Neuronal stem cell (in vitro differentiated cells): ENCODE results near the gene B3GAT3.

Experiments used
- DNase-seq: peaks from one replicate; pipeline ENCODE4 v3.0.0-alpha.2; 2013; ENCODE audit warnings: low spot score
- H2AFZ ChIP-seq: one replicate; pipeline ENCODE4 v1.6.1; 2013; ENCODE audit warnings: mild to moderate bottlenecking, low read length, inconsistent platforms
- H2AK5ac ChIP-seq: 2 replicates; pipeline ENCODE4 v1.6.1; 2013; ENCODE audit warnings: low read depth, mild to moderate bottlenecking, inconsistent platforms, low read length, moderate library complexity, mixed read lengths
- H2BK120ac ChIP-seq: 2 replicates; pipeline ENCODE4 v1.6.1; 2013; ENCODE audit warnings: low read depth, mild to moderate bottlenecking, inconsistent platforms, low read length, moderate library complexity, mixed read lengths
- H2BK12ac ChIP-seq: one replicate; pipeline ENCODE4 v1.6.1; 2013; ENCODE audit warnings: low read length, inconsistent platforms
- H2BK15ac ChIP-seq: 2 replicates; pipeline ENCODE4 v1.6.1; 2013; ENCODE audit warnings: mild to moderate bottlenecking, low read length, inconsistent platforms, mixed read lengths
- H2BK5ac ChIP-seq: one replicate; pipeline ENCODE4 v1.6.1; 2013; ENCODE audit warnings: inconsistent platforms, mild to moderate bottlenecking, low read length, moderate library complexity
- H3K14ac ChIP-seq: one replicate; pipeline ENCODE4 v1.6.1; 2013; ENCODE audit warnings: low read length, inconsistent platforms
- H3K18ac ChIP-seq: 2 replicates; pipeline ENCODE4 v1.6.1; 2013; ENCODE audit warnings: low read length, inconsistent platforms
- H3K23ac ChIP-seq: 2 replicates; pipeline ENCODE4 v1.6.1; 2013; ENCODE audit warnings: low read depth, mild to moderate bottlenecking, mixed read lengths, low read length, inconsistent platforms; ENCODE audit not compliant: poor library complexity
- H3K27ac ChIP-seq: replicated peaks from 3 replicates; pipeline ENCODE4 v1.5.1; 2013; ENCODE audit warnings: low read length, inconsistent platforms
- H3K27me3 ChIP-seq, 3 experiments: 2 replicates each; pipeline ENCODE4 v1.6.1; 2013; ENCODE audit warnings: low read length in 3 of 3, mild to moderate bottlenecking in 2 of 3, inconsistent platforms in 1 of 3, low read depth in 1 of 3, mixed read lengths in 1 of 3, moderate library complexity in 1 of 3; ENCODE audit not compliant: control insufficient read depth in 3 of 3, insufficient read depth in 3 of 3
- H3K36me3 ChIP-seq, 2 donors: replicated peaks in 1 of 2; 2 replicates each; pipeline ENCODE4 v1.6.1; 2013; ENCODE audit warnings: low read length in 2 of 2; ENCODE audit not compliant: control insufficient read depth in 2 of 2, insufficient read depth in 2 of 2
- H3K4ac ChIP-seq: 2 replicates; pipeline ENCODE4 v1.6.1; 2013; ENCODE audit warnings: inconsistent platforms, mild to moderate bottlenecking, low read length, moderate library complexity
- H3K4me1 ChIP-seq, 2 donors: 1 replicate in 1 of 2; 2 replicates in 1 of 2; pipeline ENCODE4 v1.6.1; 2013; ENCODE audit warnings: low read length in 2 of 2, low read depth in 1 of 2; ENCODE audit not compliant: control insufficient read depth in 2 of 2, insufficient read depth in 1 of 2
- H3K4me2 ChIP-seq: one replicate; pipeline ENCODE4 v1.6.1; 2013; ENCODE audit warnings: mild to moderate bottlenecking, low read length, inconsistent platforms; ENCODE audit not compliant: insufficient read depth, poor library complexity, severe bottlenecking
- H3K4me3 ChIP-seq, 2 donors: 2 replicates each; pipeline ENCODE4 v1.5.1; 2013; ENCODE audit warnings: low read length in 2 of 2, mild to moderate bottlenecking in 2 of 2, inconsistent platforms in 1 of 2, moderate library complexity in 1 of 2
- H3K79me1 ChIP-seq: one replicate; pipeline ENCODE4 v1.6.1; 2013; ENCODE audit warnings: low read depth, mild to moderate bottlenecking, inconsistent platforms, low read length, moderate library complexity
- H3K9ac ChIP-seq: one replicate; pipeline ENCODE4 v1.6.1; 2013; ENCODE audit warnings: mild to moderate bottlenecking, low read depth, low read length, inconsistent platforms; ENCODE audit not compliant: poor library complexity
- H3K9me3 ChIP-seq, 2 donors: replicated peaks in 1 of 2; 2 replicates each; pipeline versions ENCODE3 to v1.6.1; 2013; ENCODE audit warnings: low read length in 2 of 2, mild to moderate bottlenecking in 2 of 2, inconsistent platforms in 1 of 2, low read depth in 1 of 2, mixed read lengths in 1 of 2, moderate library complexity in 1 of 2; ENCODE audit not compliant: control insufficient read depth in 2 of 2, insufficient read depth in 1 of 2
- H4K8ac ChIP-seq: one replicate; pipeline ENCODE4 v1.6.1; 2013; ENCODE audit warnings: low read depth, mild to moderate bottlenecking, inconsistent platforms, low read length, moderate library complexity
- H4K91ac ChIP-seq: one replicate; pipeline ENCODE4 v1.6.1; 2013; ENCODE audit warnings: low read length, low read depth, mild to moderate bottlenecking, inconsistent platforms; ENCODE audit not compliant: poor library complexity
- WGBS, 2 donors: extraction: QIAGEN DNeasy Blood & Tissue Kit; methylation state at CpG; one replicate each; pipeline ENCODE4 v1.1.7; 2013; ENCODE audit warnings: missing lambda C conversion rate in 2 of 2, mixed read lengths in 1 of 2; ENCODE audit not compliant: insufficient read length in 2 of 2, insufficient replicate concordance in 1 of 2; ENCODE audit errors: extremely low coverage in 2 of 2; 5-methylcytosine and 5-hydroxymethylcytosine counted together

Gene B3GAT3

DNA sequence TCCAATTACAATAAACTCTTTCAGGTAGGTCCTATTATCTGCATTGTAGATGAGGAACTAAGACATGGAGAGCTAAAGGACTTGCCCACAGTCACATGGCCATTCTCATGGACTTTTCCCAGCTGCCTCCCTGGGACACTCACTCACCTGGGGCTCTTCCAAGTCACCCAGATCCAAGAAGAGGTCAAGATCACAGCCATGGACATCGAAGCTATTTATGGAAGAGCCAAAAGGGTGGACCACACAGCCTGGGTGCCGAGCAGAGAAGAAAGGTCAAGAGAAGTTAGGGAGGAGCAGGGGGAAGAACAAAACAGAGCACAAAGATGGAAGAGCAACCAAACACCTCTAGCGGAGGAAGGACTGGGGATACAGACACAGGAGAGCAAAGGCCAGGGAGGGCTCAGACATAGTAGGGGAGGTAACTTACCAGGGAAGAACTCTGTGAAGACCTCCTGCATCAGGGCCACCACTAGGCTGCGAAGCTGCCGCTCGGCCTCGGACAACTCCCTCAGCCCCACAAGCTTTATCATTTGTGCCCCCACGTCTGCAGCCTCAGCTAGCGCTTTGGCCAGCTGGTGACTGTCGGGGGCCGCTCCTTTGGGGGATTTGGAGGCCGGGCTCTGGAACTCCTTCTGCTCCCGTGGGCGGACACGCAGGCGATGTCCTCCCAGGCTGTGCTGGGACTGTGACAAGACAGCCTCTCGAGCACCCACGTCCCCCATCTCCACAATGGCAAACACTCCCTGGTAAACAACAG lies 40.6 kb downstream of the B3GAT3 start:
- no peak overlapping the region for H3K9ac ChIP-seq
- H3K36me3 ChIP-seq = peaks cover 31 to 85% of the 10 kb centered on the region in 2 donors
- no peak overlapping the region for H2BK120ac ChIP-seq
- no peak overlapping the region for H3K18ac ChIP-seq
- H2BK15ac ChIP-seq = no peak overlapping the region
- H3K4me1 ChIP-seq = no peaks in the 10 kb centered on the region
- H3K27ac ChIP-seq = no peak overlapping the region
- no peak overlapping the region for H3K4me3 ChIP-seq
- no peak overlapping the region for H3K4me2 ChIP-seq
- H2AK5ac ChIP-seq = no peak overlapping the region
- H4K8ac ChIP-seq = no peak overlapping the region
- H3K14ac ChIP-seq = no peak overlapping the region
- H2BK12ac ChIP-seq = no peak overlapping the region
- no peak overlapping the region for H3K4ac ChIP-seq
- no peak overlapping the region for H2AFZ ChIP-seq
- H3K9me3 ChIP-seq = peaks cover 0 to 2% of the 10 kb centered on the region in 2 donors
- no CpG with 5 or more reads among the region's 18 CpGs for WGBS, 2 donors
- no peak overlapping the region for H2BK5ac ChIP-seq
- H3K27me3 ChIP-seq = no peaks in the 10 kb centered on the region
- DNase-seq = no peak
- no peak overlapping the region for H4K91ac ChIP-seq
- H3K23ac ChIP-seq = no peak overlapping the region
- peaks cover 4% of the 10 kb centered on the region for H3K79me1 ChIP-seq

DNA sequence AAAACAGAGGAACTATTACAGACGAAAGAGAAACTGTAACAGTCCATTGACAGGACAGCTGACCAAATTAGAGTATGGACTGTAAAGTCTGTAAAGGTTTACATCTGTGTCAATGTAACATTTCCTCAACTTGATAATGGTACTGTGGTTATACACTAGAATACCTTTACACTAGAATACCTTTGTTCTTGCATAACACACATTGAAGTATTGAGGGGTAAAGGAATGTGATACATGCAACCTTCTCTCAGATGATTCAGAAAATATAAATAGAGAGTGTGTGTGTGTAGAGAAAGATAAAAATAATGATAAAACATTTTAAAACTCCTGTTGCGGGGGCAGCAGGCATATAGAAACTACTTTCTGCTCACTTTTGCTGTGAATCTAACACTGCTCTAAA lies 42.5 kb downstream of the B3GAT3 start:
- no peak overlapping the region for H3K4ac ChIP-seq
- peaks cover 2 to 10% of the 10 kb centered on the region in 2 donors for H3K4me1 ChIP-seq
- H2AK5ac ChIP-seq = no peak overlapping the region
- no peak overlapping the region for H3K4me3 ChIP-seq
- peaks cover 6% of the 10 kb centered on the region for H3K79me1 ChIP-seq
- peaks cover 28 to 87% of the 10 kb centered on the region in 2 donors for H3K36me3 ChIP-seq
- H2BK15ac ChIP-seq = no peak overlapping the region
- H4K91ac ChIP-seq = no peak overlapping the region
- no CpG with 5 or more reads among the region's 2 CpGs for WGBS, 2 donors
- H4K8ac ChIP-seq = no peak overlapping the region
- no peak overlapping the region for H3K4me2 ChIP-seq
- H2BK5ac ChIP-seq = no peak overlapping the region
- H3K23ac ChIP-seq = no peak overlapping the region
- peaks cover 0 to 2% of the 10 kb centered on the region in 2 donors for H3K9me3 ChIP-seq
- no peak for DNase-seq
- no peak overlapping the region for H2AFZ ChIP-seq
- H2BK12ac ChIP-seq = no peak overlapping the region
- no peak overlapping the region for H2BK120ac ChIP-seq
- H3K27ac ChIP-seq = no peak overlapping the region
- H3K9ac ChIP-seq = no peak overlapping the region
- no peaks in the 10 kb centered on the region for H3K27me3 ChIP-seq
- H3K14ac ChIP-seq = no peak overlapping the region
- H3K18ac ChIP-seq = no peak overlapping the region

DNA sequence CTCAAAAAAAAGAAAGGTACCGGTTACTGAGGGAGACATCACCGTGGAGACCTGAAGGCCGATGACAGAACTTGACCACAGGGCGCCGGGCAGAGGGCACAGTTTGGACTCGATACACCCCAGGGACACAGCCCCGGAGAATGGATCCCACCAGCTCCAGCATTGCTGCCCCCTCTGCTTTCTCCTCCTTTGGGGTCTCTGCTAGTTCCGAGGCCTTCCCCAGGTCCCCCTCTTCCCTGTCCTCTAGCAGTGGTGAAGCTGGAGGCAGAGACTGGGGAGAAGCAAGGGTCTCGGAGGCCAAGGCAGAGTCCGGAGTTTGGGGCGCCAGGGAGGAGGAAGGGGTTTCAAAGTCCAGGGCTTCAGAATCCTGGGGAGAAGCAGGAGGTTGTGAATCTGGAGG lies 43.2 kb downstream of the B3GAT3 start:
- H2BK5ac ChIP-seq = no peak overlapping the region
- peaks cover 2 to 10% of the 10 kb centered on the region in 2 donors for H3K4me1 ChIP-seq
- H3K79me1 ChIP-seq = peaks cover 6% of the 10 kb centered on the region
- no peak overlapping the region for H2BK15ac ChIP-seq
- H3K9me3 ChIP-seq = no peaks in the 10 kb centered on the region
- H3K18ac ChIP-seq = no peak overlapping the region
- H2AFZ ChIP-seq = no peak overlapping the region
- H3K27me3 ChIP-seq = no peaks in the 10 kb centered on the region
- H3K4ac ChIP-seq = no peak overlapping the region
- peaks cover 25 to 81% of the 10 kb centered on the region in 2 donors for H3K36me3 ChIP-seq
- H3K23ac ChIP-seq = no peak overlapping the region
- no peak overlapping the region for H2BK120ac ChIP-seq
- H4K91ac ChIP-seq = no peak overlapping the region
- H3K14ac ChIP-seq = no peak overlapping the region
- no peak overlapping the region for H4K8ac ChIP-seq
- H2BK12ac ChIP-seq = no peak overlapping the region
- H3K27ac ChIP-seq = no peak overlapping the region
- no peak for DNase-seq
- H2AK5ac ChIP-seq = no peak overlapping the region
- no peak overlapping the region for H3K4me2 ChIP-seq
- no peak overlapping the region for H3K4me3 ChIP-seq
- no CpG with 5 or more reads among the region's 11 CpGs for WGBS, 2 donors
- no peak overlapping the region for H3K9ac ChIP-seq

DNA sequence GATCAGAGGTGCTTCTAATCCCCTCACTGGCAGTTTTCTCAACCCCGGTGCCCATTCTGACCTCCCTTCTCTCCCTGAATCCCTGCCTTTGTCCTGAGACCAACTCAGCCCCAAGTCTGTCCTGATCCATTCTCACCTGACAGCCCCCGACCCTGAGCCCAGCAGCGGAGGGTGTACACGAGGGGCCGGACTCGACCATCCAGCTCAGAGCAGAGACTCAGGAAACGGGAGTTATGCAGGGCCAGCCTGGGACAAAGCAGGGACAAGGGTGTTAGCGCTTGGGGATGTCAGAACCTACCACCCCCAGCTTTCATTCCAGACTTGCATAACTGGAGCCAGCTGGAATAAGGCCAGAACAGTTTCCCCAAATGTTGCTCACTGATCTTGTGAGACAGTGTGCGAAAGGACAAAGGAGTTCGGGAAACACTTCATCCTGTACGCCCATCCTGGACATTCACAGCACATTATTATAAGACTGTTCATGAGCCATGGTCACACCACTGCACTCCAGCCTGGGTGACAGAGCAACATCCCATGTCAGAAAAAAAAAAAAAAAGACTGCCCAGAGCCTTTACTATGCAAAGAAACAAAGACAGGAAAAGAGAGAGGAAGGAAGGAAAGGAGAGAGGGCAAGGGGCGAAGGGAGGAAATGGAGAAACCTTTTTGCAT lies 44.6 kb downstream of the B3GAT3 start:
- DNase-seq = no peak
- Histone ChIP-seq H3K23ac (no peak overlapping the region), H3K27ac (no peak overlapping the region)

More for the DNA sequence above, 44.6 kb downstream of the B3GAT3 start:
- Histone ChIP-seq H2BK15ac (no peak overlapping the region), H3K14ac (no peak overlapping the region), H2AK5ac (no peak overlapping the region), H2AFZ (no peak overlapping the region), H3K4me2 (no peak overlapping the region), H3K9ac (no peak overlapping the region), H2BK12ac (no peak overlapping the region), H3K4ac (no peak overlapping the region), H3K4me1 (peaks cover 5 to 15% of the 10 kb centered on the region in 2 donors), H2BK5ac (no peak overlapping the region), H3K4me3 (no peak overlapping the region), H3K27me3 (no peaks in the 10 kb centered on the region), H3K79me1 (peaks cover 6% of the 10 kb centered on the region), H2BK120ac (no peak overlapping the region), H3K36me3 (peaks cover 25 to 80% of the 10 kb centered on the region in 2 donors), H4K8ac (no peak overlapping the region), H4K91ac (no peak overlapping the region), H3K9me3 (no peaks in the 10 kb centered on the region), H3K18ac (no peak overlapping the region)
- no CpG with 5 or more reads among the region's 12 CpGs for WGBS, 2 donors
